K562 (cell line): ENCODE data around the gene GRIP1. TPM values are rescaled to one million over a fixed set of nuclear protein-coding genes. Genes with fewer than 3 reads are reported as not detected.

Source experiments
- ATAC-seq: fragments of 200-7000 bp; cut with Tn5 transposase; 3 replicates; pipeline ENCODE4 v1.9.1; 2020; ENCODE audit warnings: moderate library complexity
- BruUV-seq: library from RNA; stranded (reverse); fragments of 400-500 nt; replicated peaks from 2 replicates; lab custom pipeline; 2021; lab: Mats Ljungman, UMichigan
- CTCF ChIA-PET: fragments of 300-600 bp; formaldehyde crosslinking; extraction: SDS; loops from one replicate; lab custom pipeline; 2021; ENCODE audit warnings: low intra/inter-chr PET ratio; lab: Yijun Ruan, JAX
- POLR2A ChIA-PET: fragments of 300-600, 350-650 bp; sonication (Branson Sonifier 250); formaldehyde crosslinking; extraction: SDS; loops from one replicate; lab custom pipeline; 2021; ENCODE audit warnings: antibody characterized with exemption, inconsistent platforms; lab: Yijun Ruan, JAX
- DNase-seq, 4 experiments: peaks; one replicate each; pipeline versions ENCODE4 v3.0.0 to v3.0.0-alpha.2; 2011 to 2018; ENCODE audit warnings: low spot score in 3 of 4, mixed read lengths in 3 of 4; ENCODE audit errors: extremely low read depth in 1 of 4
- FAIRE-seq: peaks from 2 replicates; lab custom pipeline; 2011; peaks lifted over from hg19 to GRCh38; lab: Jason Lieb, UNC
- H2AFZ ChIP-seq: 2 replicates; pipeline ENCODE4 v1.6.0; 2011; ENCODE audit warnings: low read depth, low read length, control low read depth, inconsistent platforms
- H3K27ac ChIP-seq: fragments of 200-600 bp; 3 replicates; pipeline ENCODE4 v1.8.0; 2011; ENCODE audit warnings: low read depth, mild to moderate bottlenecking, control low read depth, inconsistent platforms, low read length, moderate library complexity, mixed read lengths; ENCODE audit errors: extremely low read depth
- H3K27me3 ChIP-seq, 2 experiments: fragments of 300-600 bp in 1 of 2; 2 replicates in 1 of 2; 3 replicates in 1 of 2; pipeline versions ENCODE4 v1.6.0 to v1.8.0; 2011; ENCODE audit warnings: inconsistent platforms in 2 of 2, low read length in 2 of 2, mild to moderate bottlenecking in 1 of 2, mixed read lengths in 1 of 2, moderate library complexity in 1 of 2; ENCODE audit not compliant: control insufficient read depth in 2 of 2, insufficient read depth in 2 of 2
- H3K36me3 ChIP-seq: fragments of 300-600 bp; 3 replicates; pipeline ENCODE4 v1.8.0; 2011; ENCODE audit warnings: mild to moderate bottlenecking, low read length, inconsistent platforms; ENCODE audit not compliant: control insufficient read depth, insufficient read depth
- H3K4me1 ChIP-seq, 2 experiments: fragments of 200-600 bp in 1 of 2; replicated peaks in 1 of 2; 2 replicates in 1 of 2; 3 replicates in 1 of 2; pipeline versions ENCODE4 v1.5.1 to v1.8.0; 2011; ENCODE audit warnings: inconsistent platforms in 2 of 2, low read length in 2 of 2, mild to moderate bottlenecking in 1 of 2, mixed read lengths in 1 of 2, moderate library complexity in 1 of 2; ENCODE audit not compliant: control insufficient read depth in 2 of 2, insufficient read depth in 2 of 2
- H3K4me2 ChIP-seq: 2 replicates; pipeline ENCODE4 v1.6.1; 2011; ENCODE audit warnings: low read length, control low read depth, inconsistent platforms, mixed read lengths; ENCODE audit not compliant: insufficient read depth
- H3K4me3 ChIP-seq: fragments of 200-600 bp; sonication (generic), shearing (Covaris generic); 2 replicates; pipeline ENCODE4 v1.5.1; 2016; ENCODE audit warnings: control low read depth, inconsistent platforms
- H3K79me2 ChIP-seq: fragments of 200-600 bp; 3 replicates; pipeline ENCODE4 v1.8.0; 2011; ENCODE audit warnings: low read length, inconsistent platforms; ENCODE audit not compliant: control insufficient read depth, insufficient read depth
- H3K9ac ChIP-seq, 2 experiments: 2 replicates each; pipeline versions ENCODE4 v1.6.0 to v1.6.1; 2011; ENCODE audit warnings: low read depth in 2 of 2, low read length in 2 of 2, control low read depth in 1 of 2, inconsistent platforms in 1 of 2, mild to moderate bottlenecking in 1 of 2, mixed read lengths in 1 of 2; ENCODE audit not compliant: insufficient read depth in 1 of 2
- H3K9me1 ChIP-seq: one replicate; pipeline ENCODE4 v1.6.0; 2011; ENCODE audit warnings: inconsistent platforms, mild to moderate bottlenecking, low read length, moderate library complexity; ENCODE audit not compliant: control insufficient read depth, insufficient read depth
- H3K9me3 ChIP-seq: replicated peaks from 2 replicates; pipeline ENCODE4 v1.5.1; 2011; ENCODE audit warnings: low read depth, low read length, inconsistent platforms; ENCODE audit not compliant: control insufficient read depth, insufficient read depth
- H4K20me1 ChIP-seq: replicated peaks from 2 replicates; pipeline ENCODE4 v1.6.1; 2011; ENCODE audit warnings: low read length, inconsistent platforms, mixed read lengths; ENCODE audit not compliant: control insufficient read depth, insufficient read depth
- ATF4 ChIP-seq: fragments of 450-650 bp; formaldehyde crosslinking; IDR thresholded peaks from 2 replicates; pipeline ENCODE4 v1.4.0; 2022; ENCODE audit warnings: mild to moderate bottlenecking, moderate library complexity
- FOS ChIP-seq: IDR thresholded peaks from 3 replicates; pipeline ENCODE4 v1.6.1; 2011; ENCODE audit not compliant: insufficient read length; ENCODE audit errors: extremely low read depth
- HINFP ChIP-seq: fragments of 450-650 bp; conservative IDR thresholded peaks from 2 replicates; pipeline ENCODE4 v1.6.1; 2016; ENCODE audit warnings: missing genetic modification characterization, low read depth, mild to moderate bottlenecking, control low read depth, missing compliant biosample characterization
- HNRNPH1 ChIP-seq: fragments of 200-400 bp; formaldehyde crosslinking; optimal IDR thresholded peaks from 2 replicates; pipeline ENCODE3; 2017; ENCODE audit warnings: low read depth, mild to moderate bottlenecking, low read length, moderate library complexity
- JUNB ChIP-seq: fragments of 450-650 bp; formaldehyde crosslinking; conservative IDR thresholded peaks from 2 replicates; pipeline ENCODE4 v1.4.0; 2020; ENCODE audit warnings: mild to moderate bottlenecking
- KDM2B ChIP-seq: fragments of 250-450 bp; sonication (Bioruptor Pico); IDR thresholded peaks from 2 replicates; pipeline ENCODE4 v1.8.0; 2021; ENCODE audit warnings: mild to moderate bottlenecking, moderate library complexity
- KDM5B ChIP-seq: fragments of 200-600 bp; sonication (generic); IDR thresholded peaks from 2 replicates; pipeline ENCODE4 v1.6.1; 2012; ENCODE audit warnings: low read depth, mild to moderate bottlenecking, moderate library complexity, low read length, control low read depth, inconsistent platforms; ENCODE audit not compliant: insufficient replicate concordance
- SIRT6 ChIP-seq: IDR thresholded peaks from one replicate; pipeline ENCODE4 v1.6.1; 2012; ENCODE audit warnings: low read depth, mild to moderate bottlenecking, control low read depth, inconsistent platforms, low read length, moderate library complexity
- SMC3 ChIP-seq: conservative IDR thresholded peaks from 2 replicates; pipeline ENCODE4 v1.6.1; 2011; ENCODE audit warnings: low read depth, low read length, improper control_type of control experiment; ENCODE audit not compliant: insufficient read depth
- STAT6 ChIP-seq: sonication (generic); formaldehyde crosslinking; IDR thresholded peaks from 2 replicates; pipeline ENCODE4 v1.8.1; 2023; ENCODE audit warnings: mild to moderate bottlenecking, missing genetic modification reagents
- ZMIZ1 ChIP-seq, 2 experiments: fragments of 150-350 bp in 1 of 2; IDR thresholded peaks; 2 replicates each; pipeline ENCODE4 v1.6.1; 2012 to 2016; ENCODE audit warnings: low read depth in 2 of 2, low read length in 2 of 2, mild to moderate bottlenecking in 1 of 2, moderate library complexity in 1 of 2
- ZNF212 ChIP-seq: fragments of 450-650 bp; formaldehyde crosslinking; IDR thresholded peaks from 2 replicates; pipeline ENCODE4 v1.4.0; 2020; ENCODE audit warnings: mild to moderate bottlenecking
- whole genome bisulfite sequencing: fragments of 100-300 bp; shearing (Covaris generic); methylation state at CpG from one replicate; pipeline ENCODE4 v1.1.6; 2016; ENCODE audit warnings: low coverage, mixed read lengths; ENCODE audit not compliant: insufficient coverage; ENCODE audit errors: missing lambda C conversion rate; 5-methylcytosine and 5-hydroxymethylcytosine counted together
- in situ Hi-C: fragments of 300-500 bp; cut with MboI; formaldehyde crosslinking; loops from 4 replicates; pipeline ENCODE4 v1.15.0; 2018; ENCODE audit warnings: inconsistent platforms, mixed read lengths
- intact Hi-C: fragments of 100-400 bp; cut with micrococcal nuclease; formaldehyde crosslinking; loops from 2 replicates; pipeline ENCODE4 v1.14.2; 2022
- polyA plus RNA-seq, 8 experiments: library from polyadenylated mRNA; depleted of rRNA in 4 of 8; stranded (reverse) in 5 of 8; unstranded in 3 of 8; fragments of >200 nt; fragmentation: Nextera tagmentation in 2 of 8; fragmentation: Illumina TruSeq in 1 of 8; extraction: Ambion mirVana in 2 of 8; extraction: Trizol in 1 of 8; gene quantifications; 2 replicates each; pipeline versions ENCODE4 v1.2.1 to v1.2.3, GENCODE V29; 2011 to 2014; ENCODE audit warnings: inconsistent platforms in 1 of 8, missing spikeins in 1 of 8
- total RNA-seq, 7 experiments: library from RNA; depleted of rRNA in 6 of 7; stranded (reverse); fragments of >200 nt in 6 of 7; fragmentation: Illumina TruSeq in 2 of 7; extraction: Trizol in 2 of 7; gene quantifications; 2 replicates each; pipeline versions ENCODE4 v1.2.1 to v1.2.3, GENCODE V29; 2011 to 2021; ENCODE audit warnings: low replicate concordance in 1 of 7

GRIP1 gene
- total and polyA plus RNA-seq, 9 of the 15 experiments (the other 6 are each of a cell fraction or from before 2014, with no cell fraction given) = 0.28 to 1.2 (median 0.45) TPM

GRCh38 chr12:66538970-66539369 lies 139.9 kb downstream of the GRIP1 start:
- no peak overlapping the region for H3K4me2 ChIP-seq
- H3K27ac ChIP-seq = no peak overlapping the region
- DNase-seq = no peak
- intact Hi-C loops (no loop called here), in situ Hi-C loops (no loop called here)
- H3K9ac ChIP-seq = no peak overlapping the region
- H3K36me3 ChIP-seq = no peaks in the 10 kb centered on the region
- 11% methylated on average over 4 of the region's 4 CpGs for WGBS
- TF ChIP-seq JUNB (no peak), ZMIZ1 (IDR thresholded peaks at IDR 0.05; ENCODE audit: low read depth in 2 of 2, low read length in 2 of 2) (no peak), STAT6 (CRISPR knock-in tag) (no peak), HINFP (tag) (no peak), FOS (no peak), SMC3 (no peak), ZNF212 (no peak), ATF4 (CRISPR knock-in tag) (no peak), KDM2B (CRISPR knock-in tag) (no peak), HNRNPH1 (no peak), KDM5B (no peak), SIRT6 (no peak)
- ATAC-seq = no peak
- no peaks in the 10 kb centered on the region for H3K9me1 ChIP-seq
- H3K4me3 ChIP-seq = no peak overlapping the region
- H2AFZ ChIP-seq = no peak overlapping the region
- no peaks in the 10 kb centered on the region for H3K9me3 ChIP-seq
- ChIA-PET CTCF (no interaction called here), POLR2A (interaction anchor here (0.6 kb wide), 1 partner anchor 83 kb away, joined by 3 read pairs; no protein-coding TSS in a partner anchor)
- no peaks in the 10 kb centered on the region for H3K79me2 ChIP-seq
- H3K4me1 ChIP-seq = no peaks in the 10 kb centered on the region
- H4K20me1 ChIP-seq = no peaks in the 10 kb centered on the region
- FAIRE-seq = no peak
- no peaks in the 10 kb centered on the region for H3K27me3 ChIP-seq
- BruUV-seq = no TSS peak
